ENCODE data around the gene GHRHR. TPM values are rescaled to one million over a fixed set of nuclear protein-coding genes. Genes with fewer than 3 reads are reported as not detected.

Gene GHRHR
- total RNA-seq, 1 experiment from 2014 or later, result not detected

- intact Hi-C loops (cut with micrococcal nuclease; ENCODE audit: unreplicated experiment), result no loop called here
- Mint-ChIP-seq H3K27ac (ENCODE audit: unreplicated experiment) (no peak overlapping the region), H3K4me3 (ENCODE audit: unreplicated experiment) (no peak overlapping the region), H3K4me1 (ENCODE audit: low read depth, unreplicated experiment) (no peaks in the 10 kb centered on the region), H3K36me3 (ENCODE audit: insufficient read depth, unreplicated experiment) (no peaks in the 10 kb centered on the region), H3K9me3 (ENCODE audit: unreplicated experiment) (no peaks in the 10 kb centered on the region), H3K27me3 (ENCODE audit: insufficient read depth, unreplicated experiment) (peaks cover 9% of the 10 kb centered on the region)
- ChIA-PET CTCF (no interaction called here), POLR2A (no interaction called here)
- no peak for DNase-seq
- Histone ChIP-seq H3K4me3 (ENCODE audit: low read depth, low read length) (no peak overlapping the region), H3K4me1 (no peaks in the 10 kb centered on the region), H3K27me3 (replicated peaks; ENCODE audit: control insufficient read depth, insufficient read depth, low read length) (no peaks in the 10 kb centered on the region), H3K36me3 (ENCODE audit: control insufficient read depth, insufficient read depth, low read length) (no peaks in the 10 kb centered on the region), H3K9me3 (no peaks in the 10 kb centered on the region)
- no TSS peak for BruUV-seq (replicated peaks)
- no peak for TF ChIP-seq CTCF (IDR thresholded peaks at IDR 0.05; ENCODE audit: insufficient read depth in 1 of 2, low read depth in 1 of 2, low read length in 1 of 2, severe bottlenecking in 1 of 2, unreplicated experiment in 1 of 2)
Measured at GRCh38 chr7:30968294-30968693, 4.5 kb downstream of the GHRHR start.

GRCh38 chr7:30968747-30969603 lies 5.2 kb downstream of the GHRHR start:
- Mint-ChIP-seq H3K27me3 (ENCODE audit: insufficient read depth, unreplicated experiment) (peaks cover 9% of the 10 kb centered on the region), H3K9me3 (ENCODE audit: unreplicated experiment) (no peaks in the 10 kb centered on the region), H3K27ac (ENCODE audit: unreplicated experiment) (no peak overlapping the region), H3K36me3 (ENCODE audit: insufficient read depth, unreplicated experiment) (no peaks in the 10 kb centered on the region), H3K4me1 (ENCODE audit: low read depth, unreplicated experiment) (no peaks in the 10 kb centered on the region), H3K4me3 (ENCODE audit: unreplicated experiment) (no peak overlapping the region)
- DNase-seq, result no peak
- POLR2A ChIA-PET, result no interaction called here
- CTCF ChIA-PET, result no interaction called here
- no peak for TF ChIP-seq CTCF (IDR thresholded peaks at IDR 0.05; ENCODE audit: insufficient read depth in 1 of 2, low read depth in 1 of 2, low read length in 1 of 2, severe bottlenecking in 1 of 2, unreplicated experiment in 1 of 2)
- intact Hi-C loops (cut with micrococcal nuclease; ENCODE audit: unreplicated experiment), result no loop called here
- Histone ChIP-seq H3K27me3 (replicated peaks; ENCODE audit: control insufficient read depth, insufficient read depth, low read length) (no peaks in the 10 kb centered on the region), H3K4me1 (no peaks in the 10 kb centered on the region), H3K9me3 (no peaks in the 10 kb centered on the region), H3K36me3 (ENCODE audit: control insufficient read depth, insufficient read depth, low read length) (no peaks in the 10 kb centered on the region), H3K4me3 (ENCODE audit: low read depth, low read length) (no peak overlapping the region)
- no TSS peak for BruUV-seq (replicated peaks)

- BruUV-seq (replicated peaks), result no TSS peak
- intact Hi-C loops (cut with micrococcal nuclease; ENCODE audit: unreplicated experiment), result no loop called here
- Mint-ChIP-seq H3K4me3 (ENCODE audit: unreplicated experiment) (no peak overlapping the region), H3K36me3 (ENCODE audit: insufficient read depth, unreplicated experiment) (no peaks in the 10 kb centered on the region), H3K27ac (ENCODE audit: unreplicated experiment) (no peak overlapping the region), H3K4me1 (ENCODE audit: low read depth, unreplicated experiment) (no peaks in the 10 kb centered on the region), H3K9me3 (ENCODE audit: unreplicated experiment) (no peaks in the 10 kb centered on the region), H3K27me3 (ENCODE audit: insufficient read depth, unreplicated experiment) (peaks cover 9% of the 10 kb centered on the region)
- ChIA-PET CTCF (no interaction called here), POLR2A (no interaction called here)
- no peaks in the 10 kb centered on the region for H3K9me3 ChIP-seq
- no peaks in the 10 kb centered on the region for H3K36me3 ChIP-seq (ENCODE audit: control insufficient read depth, insufficient read depth, low read length)
- no peak for TF ChIP-seq CTCF (IDR thresholded peaks at IDR 0.05; ENCODE audit: insufficient read depth in 1 of 2, low read depth in 1 of 2, low read length in 1 of 2, severe bottlenecking in 1 of 2, unreplicated experiment in 1 of 2)
- DNase-seq, result no peak
- no peaks in the 10 kb centered on the region for H3K4me1 ChIP-seq
- H3K4me3 ChIP-seq (ENCODE audit: low read depth, low read length), result no peak overlapping the region
- H3K27me3 ChIP-seq (replicated peaks; ENCODE audit: control insufficient read depth, insufficient read depth, low read length), result no peaks in the 10 kb centered on the region
Measured at GRCh38 chr7:30969604-30969970, 5.8 kb downstream of the GHRHR start.

Data from Caco-2 (cell line).